Measurements from ENCODE around the gene UGT1A1.

UGT1A1 gene

DNA sequence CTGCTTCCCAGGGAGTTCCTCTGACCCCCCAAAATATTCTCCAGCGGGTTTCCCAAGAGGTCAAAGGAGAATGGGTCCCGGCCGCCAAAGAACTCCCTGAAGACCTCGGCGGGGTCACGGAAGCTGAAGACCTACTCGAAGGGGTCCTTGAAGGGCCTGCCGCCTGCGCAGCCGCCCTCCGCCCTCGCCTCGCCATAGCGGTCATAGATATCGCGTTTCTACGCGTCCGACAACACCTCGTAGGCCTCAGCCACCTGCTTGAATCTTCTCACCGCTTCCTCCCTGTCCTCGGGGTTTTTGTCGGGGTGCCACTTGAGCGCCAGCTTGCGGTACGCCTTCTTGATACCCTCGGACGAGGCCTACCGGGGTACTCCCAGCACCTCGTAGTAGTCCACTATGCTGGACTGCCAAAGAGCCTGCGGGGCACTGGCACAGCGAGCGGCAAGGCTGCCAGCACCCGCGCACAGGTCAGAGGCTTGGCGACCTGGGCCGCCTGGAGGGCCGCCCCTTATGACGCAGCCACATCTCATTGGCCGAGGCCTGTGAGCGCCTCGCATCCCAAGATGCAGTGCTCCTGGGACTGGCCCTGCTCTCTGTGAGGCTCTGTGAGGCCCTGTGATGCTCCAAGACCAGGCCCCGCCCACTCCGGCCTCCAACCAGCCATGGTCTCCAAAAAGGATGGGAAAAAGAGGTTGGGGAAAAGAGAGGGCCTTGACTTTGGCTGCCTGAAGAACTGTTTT, 5.0 kb upstream of the UGT1A1 start:
- Histone ChIP-seq H3K27me3 (ENCODE audit: control insufficient read depth, low read length) (no peaks in the 10 kb centered on the region), H3K4me1 (ENCODE audit: control insufficient read depth, low read length) (no peaks in the 10 kb centered on the region), H4K20me1 (ENCODE audit: control insufficient read depth, insufficient read depth, low read depth, low read length) (no peaks in the 10 kb centered on the region), H3K4me2 (ENCODE audit: low read length) (no peak overlapping the region), H3K9me3 (ENCODE audit: control insufficient read depth, insufficient read depth, low read length) (peaks cover 6% of the 10 kb centered on the region; the same call in 1 of the 2 replicates), H3K4me3 (ENCODE audit: low read length) (no peak overlapping the region), H3F3A (ENCODE audit: control insufficient read depth, insufficient read depth) (no peaks in the 10 kb centered on the region), H3K9me2 (replicated peaks; ENCODE audit: control insufficient read depth, low read length) (no peaks in the 10 kb centered on the region), H3K27ac (ENCODE audit: low read depth, low read length) (no peak overlapping the region), H3K79me2 (ENCODE audit: control insufficient read depth, low read length) (no peaks in the 10 kb centered on the region), H3K36me3 (ENCODE audit: control insufficient read depth, low read length) (no peaks in the 10 kb centered on the region)
- TF ChIP-seq EZH2phosphoT487 (IDR thresholded peaks at IDR 0.05; ENCODE audit: borderline replicate concordance, low read length) = no peak
- TF ChIP-seq, protein P1, sequence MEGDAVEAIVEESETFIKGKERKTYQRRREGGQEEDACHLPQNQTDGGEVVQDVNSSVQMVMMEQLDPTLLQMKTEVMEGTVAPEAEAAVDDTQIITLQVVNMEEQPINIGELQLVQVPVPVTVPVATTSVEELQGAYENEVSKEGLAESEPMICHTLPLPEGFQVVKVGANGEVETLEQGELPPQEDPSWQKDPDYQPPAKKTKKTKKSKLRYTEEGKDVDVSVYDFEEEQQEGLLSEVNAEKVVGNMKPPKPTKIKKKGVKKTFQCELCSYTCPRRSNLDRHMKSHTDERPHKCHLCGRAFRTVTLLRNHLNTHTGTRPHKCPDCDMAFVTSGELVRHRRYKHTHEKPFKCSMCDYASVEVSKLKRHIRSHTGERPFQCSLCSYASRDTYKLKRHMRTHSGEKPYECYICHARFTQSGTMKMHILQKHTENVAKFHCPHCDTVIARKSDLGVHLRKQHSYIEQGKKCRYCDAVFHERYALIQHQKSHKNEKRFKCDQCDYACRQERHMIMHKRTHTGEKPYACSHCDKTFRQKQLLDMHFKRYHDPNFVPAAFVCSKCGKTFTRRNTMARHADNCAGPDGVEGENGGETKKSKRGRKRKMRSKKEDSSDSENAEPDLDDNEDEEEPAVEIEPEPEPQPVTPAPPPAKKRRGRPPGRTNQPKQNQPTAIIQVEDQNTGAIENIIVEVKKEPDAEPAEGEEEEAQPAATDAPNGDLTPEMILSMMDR (IDR thresholded peaks at IDR 0.05; ENCODE audit: low read depth, low read length, poor library complexity, severe bottlenecking) = no peak

DNA sequence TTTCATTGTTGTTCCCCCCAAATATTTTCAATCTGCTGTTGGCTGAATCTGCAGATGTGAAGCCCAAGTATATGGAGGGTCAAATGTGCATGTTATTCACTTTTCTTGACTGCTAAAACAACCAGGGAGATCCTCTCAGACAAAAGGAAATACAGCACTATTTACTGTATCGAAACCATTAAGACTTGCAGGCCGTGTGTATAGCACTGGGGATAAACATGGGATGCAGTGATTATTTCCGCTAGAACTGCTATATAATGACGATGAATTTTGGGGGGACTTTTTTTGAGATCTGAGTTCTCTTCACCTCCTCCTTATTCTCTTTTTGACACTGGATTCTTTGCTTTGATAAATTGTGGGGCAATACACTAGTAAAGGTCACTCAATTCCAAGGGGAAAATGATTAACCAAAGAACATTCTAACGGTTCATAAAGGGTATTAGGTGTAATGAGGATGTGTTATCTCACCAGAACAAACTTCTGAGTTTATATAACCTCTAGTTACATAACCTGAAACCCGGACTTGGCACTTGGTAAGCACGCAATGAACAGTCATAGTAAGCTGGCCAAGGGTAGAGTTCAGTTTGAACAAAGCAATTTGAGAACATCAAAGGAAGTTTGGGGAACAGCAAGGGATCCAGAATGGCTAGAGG, 3.5 kb upstream of the UGT1A1 start:
- H3F3A ChIP-seq (ENCODE audit: control insufficient read depth, insufficient read depth) = no peaks in the 10 kb centered on the region
- no peak overlapping the region for H3K4me3 ChIP-seq (ENCODE audit: low read length)
- H3K27me3 ChIP-seq (ENCODE audit: control insufficient read depth, low read length) = no peaks in the 10 kb centered on the region
- no peaks in the 10 kb centered on the region for H3K79me2 ChIP-seq (ENCODE audit: control insufficient read depth, low read length)
- H4K20me1 ChIP-seq (ENCODE audit: control insufficient read depth, insufficient read depth, low read depth, low read length) = no peaks in the 10 kb centered on the region
- no peaks in the 10 kb centered on the region for H3K4me1 ChIP-seq (ENCODE audit: control insufficient read depth, low read length)
- no peak overlapping the region for H3K4me2 ChIP-seq (ENCODE audit: low read length)
- no peaks in the 10 kb centered on the region for H3K9me2 ChIP-seq (replicated peaks; ENCODE audit: control insufficient read depth, low read length)
- no peaks in the 10 kb centered on the region for H3K9me3 ChIP-seq (ENCODE audit: control insufficient read depth, insufficient read depth, low read length)
- H3K27ac ChIP-seq (ENCODE audit: low read depth, low read length) = no peak overlapping the region
- H3K36me3 ChIP-seq (ENCODE audit: control insufficient read depth, low read length) = no peaks in the 10 kb centered on the region
- TF ChIP-seq, protein P1 (IDR thresholded peaks at IDR 0.05; ENCODE audit: low read depth, low read length, poor library complexity, severe bottlenecking) = no peak
- TF ChIP-seq EZH2phosphoT487 (IDR thresholded peaks at IDR 0.05; ENCODE audit: borderline replicate concordance, low read length) = no peak

DNA sequence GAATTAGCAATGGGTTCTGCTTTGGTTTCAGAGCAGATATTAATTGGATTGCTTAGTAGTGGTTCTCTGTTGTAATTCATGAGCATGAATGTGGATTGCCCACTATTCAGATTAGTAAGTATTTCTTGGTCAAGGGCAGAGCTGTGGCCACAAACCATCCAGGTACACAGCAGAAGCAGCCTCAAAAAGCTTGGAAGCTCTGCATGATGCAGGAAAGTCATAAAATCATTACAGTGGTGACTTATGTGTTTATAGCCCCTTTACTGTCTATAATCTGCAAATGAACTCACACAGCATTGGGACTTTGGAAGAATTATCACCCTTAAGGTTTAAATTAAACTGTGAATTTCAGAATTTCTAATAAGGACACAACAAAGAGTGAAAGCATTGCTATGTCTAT, 1.9 kb upstream of the UGT1A1 start:
- Histone ChIP-seq H3K9me3 (ENCODE audit: control insufficient read depth, insufficient read depth, low read length) (no peaks in the 10 kb centered on the region), H3K27ac (ENCODE audit: low read depth, low read length) (no peak overlapping the region), H3K9me2 (replicated peaks; ENCODE audit: control insufficient read depth, low read length) (no peaks in the 10 kb centered on the region), H3K79me2 (ENCODE audit: control insufficient read depth, low read length) (no peaks in the 10 kb centered on the region), H3K4me2 (ENCODE audit: low read length) (no peak overlapping the region), H3K36me3 (ENCODE audit: control insufficient read depth, low read length) (no peaks in the 10 kb centered on the region), H3K4me1 (ENCODE audit: control insufficient read depth, low read length) (no peaks in the 10 kb centered on the region), H3F3A (ENCODE audit: control insufficient read depth, insufficient read depth) (no peaks in the 10 kb centered on the region), H3K27me3 (ENCODE audit: control insufficient read depth, low read length) (peaks cover 1% of the 10 kb centered on the region), H4K20me1 (ENCODE audit: control insufficient read depth, insufficient read depth, low read depth, low read length) (no peaks in the 10 kb centered on the region), H3K4me3 (ENCODE audit: low read length) (no peak overlapping the region)
- no peak for TF ChIP-seq EZH2phosphoT487 (IDR thresholded peaks at IDR 0.05; ENCODE audit: borderline replicate concordance, low read length)
- TF ChIP-seq, protein P1 (IDR thresholded peaks at IDR 0.05; ENCODE audit: low read depth, low read length, poor library complexity, severe bottlenecking) = no peak

All from DOHH2 (cell line).